Measurements from ENCODE around the gene MRPS7. TPM values are rescaled to one million over a fixed set of nuclear protein-coding genes. Genes with fewer than 3 reads are reported as not detected.
A peak's percentile ranks its signal among the peaks of the same experiment; 100 is the strongest.

MRPS7 gene
- total and polyA plus RNA-seq, 2 donors (not counting 1 experiment from before 2014, with no cell fraction given) = 44.2 to 51.5 TPM

DNA sequence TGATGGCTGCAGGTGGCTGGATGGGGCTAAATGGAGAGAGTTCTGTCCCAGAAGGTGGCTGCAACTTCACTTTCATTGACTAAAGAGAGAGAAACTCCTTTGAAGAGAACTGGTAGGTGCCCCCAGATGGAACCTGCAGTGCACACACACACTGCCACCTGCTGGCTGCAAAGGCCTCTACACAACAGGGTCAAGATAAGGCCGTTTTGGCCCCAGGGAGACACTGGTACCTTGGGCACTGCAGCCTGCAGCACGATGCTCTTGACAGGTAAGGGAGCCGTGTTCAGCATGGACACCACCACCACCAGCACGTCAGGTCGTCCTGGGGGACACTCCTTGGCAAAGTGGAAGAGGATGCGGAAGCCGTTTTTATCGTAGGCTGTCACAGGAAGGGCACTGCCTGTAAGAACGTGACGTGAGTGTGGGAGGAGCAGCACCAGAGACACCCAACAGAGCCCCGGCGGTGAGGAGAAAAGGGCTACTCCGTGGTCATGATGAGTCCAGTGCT lies 22.9 kb upstream of the MRPS7 start:
- Histone ChIP-seq H3K9ac (ENCODE audit: insufficient read depth, low read length) (no peak overlapping the region), H3K4me3 (replicated peaks in 1 of 4; ENCODE audit: control extremely low read depth in 1 of 4, insufficient read depth in 1 of 4, low read depth in 3 of 4, low read length in 4 of 4) (no peak overlapping the region), H3K27ac (ENCODE audit: insufficient read depth, low read length) (no peak overlapping the region), H4K20me1 (ENCODE audit: control insufficient read depth, extremely low read depth, insufficient read depth, low read length) (no peaks in the 10 kb centered on the region), H3K4me2 (ENCODE audit: extremely low read depth, insufficient read depth, low read length) (no peak overlapping the region), H3K79me2 (ENCODE audit: control insufficient read depth, insufficient read depth, low read length) (no peaks in the 10 kb centered on the region), H3K27me3 (ENCODE audit: control insufficient read depth, insufficient read depth, low read length) (no peaks in the 10 kb centered on the region), H3K9me3 (ENCODE audit: control insufficient read depth, insufficient read depth, low read depth, low read length) (no peaks in the 10 kb centered on the region), H2AFZ (ENCODE audit: low read length) (no peak overlapping the region), H3K4me1 (ENCODE audit: control insufficient read depth, extremely low read depth, insufficient read depth, low read length) (peaks cover 3% of the 10 kb centered on the region), H3K36me3 (ENCODE audit: control insufficient read depth, insufficient read depth, low read length) (peaks cover 44% of the 10 kb centered on the region)
- DNase-seq (ENCODE audit: low read depth in 2 of 2) = peak; percentile 58 to 72
- TF ChIP-seq, protein P1, sequence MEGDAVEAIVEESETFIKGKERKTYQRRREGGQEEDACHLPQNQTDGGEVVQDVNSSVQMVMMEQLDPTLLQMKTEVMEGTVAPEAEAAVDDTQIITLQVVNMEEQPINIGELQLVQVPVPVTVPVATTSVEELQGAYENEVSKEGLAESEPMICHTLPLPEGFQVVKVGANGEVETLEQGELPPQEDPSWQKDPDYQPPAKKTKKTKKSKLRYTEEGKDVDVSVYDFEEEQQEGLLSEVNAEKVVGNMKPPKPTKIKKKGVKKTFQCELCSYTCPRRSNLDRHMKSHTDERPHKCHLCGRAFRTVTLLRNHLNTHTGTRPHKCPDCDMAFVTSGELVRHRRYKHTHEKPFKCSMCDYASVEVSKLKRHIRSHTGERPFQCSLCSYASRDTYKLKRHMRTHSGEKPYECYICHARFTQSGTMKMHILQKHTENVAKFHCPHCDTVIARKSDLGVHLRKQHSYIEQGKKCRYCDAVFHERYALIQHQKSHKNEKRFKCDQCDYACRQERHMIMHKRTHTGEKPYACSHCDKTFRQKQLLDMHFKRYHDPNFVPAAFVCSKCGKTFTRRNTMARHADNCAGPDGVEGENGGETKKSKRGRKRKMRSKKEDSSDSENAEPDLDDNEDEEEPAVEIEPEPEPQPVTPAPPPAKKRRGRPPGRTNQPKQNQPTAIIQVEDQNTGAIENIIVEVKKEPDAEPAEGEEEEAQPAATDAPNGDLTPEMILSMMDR (conservative IDR thresholded peaks at IDR 0.05 in 1 of 2, IDR thresholded peaks at IDR 0.05 in 1 of 2; ENCODE audit: low read depth in 1 of 2, low read length in 2 of 2) = peak; percentile 68 to 89
- no peak for TF ChIP-seq EZH2 (IDR thresholded peaks at IDR 0.05; ENCODE audit: low read length, missing control alignments)

DNA sequence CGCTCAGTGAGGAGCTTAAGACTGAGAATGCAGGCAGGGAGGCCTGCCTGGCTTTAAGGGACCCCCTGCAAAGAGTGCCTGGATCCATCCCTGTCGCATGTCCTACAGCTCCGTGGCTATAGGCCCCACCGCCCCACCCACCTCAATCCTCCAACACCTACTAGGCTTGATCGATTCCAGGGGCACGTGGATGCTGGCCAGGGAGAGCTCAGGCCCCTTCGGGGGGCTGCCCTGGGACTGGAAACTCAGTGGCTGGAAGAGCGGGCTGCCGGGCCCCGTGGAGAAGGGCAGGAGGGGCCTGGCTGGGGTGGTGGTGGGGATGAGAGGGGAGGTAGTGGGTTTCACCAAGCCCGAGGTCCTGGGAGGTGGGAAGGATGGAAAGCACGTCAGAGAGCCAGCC lies 22.5 kb upstream of the MRPS7 start:
- H4K20me1 ChIP-seq (ENCODE audit: control insufficient read depth, extremely low read depth, insufficient read depth, low read length) = no peaks in the 10 kb centered on the region
- no peak overlapping the region for H3K4me2 ChIP-seq (ENCODE audit: extremely low read depth, insufficient read depth, low read length)
- no peak overlapping the region for H2AFZ ChIP-seq (ENCODE audit: low read length)
- DNase-seq (ENCODE audit: low read depth in 2 of 2) = no peak
- no peak overlapping the region for H3K4me3 ChIP-seq (replicated peaks in 1 of 4; ENCODE audit: control extremely low read depth in 1 of 4, insufficient read depth in 1 of 4, low read depth in 3 of 4, low read length in 4 of 4)
- TF ChIP-seq, protein P1 (conservative IDR thresholded peaks at IDR 0.05 in 1 of 2, IDR thresholded peaks at IDR 0.05 in 1 of 2; ENCODE audit: low read depth in 1 of 2, low read length in 2 of 2) = no peak
- no peak for TF ChIP-seq EZH2 (IDR thresholded peaks at IDR 0.05; ENCODE audit: low read length, missing control alignments)
- H3K9me3 ChIP-seq (ENCODE audit: control insufficient read depth, insufficient read depth, low read depth, low read length) = no peaks in the 10 kb centered on the region
- H3K36me3 ChIP-seq (ENCODE audit: control insufficient read depth, insufficient read depth, low read length) = peaks cover 44% of the 10 kb centered on the region
- H3K27ac ChIP-seq (ENCODE audit: insufficient read depth, low read length) = no peak overlapping the region
- H3K9ac ChIP-seq (ENCODE audit: insufficient read depth, low read length) = no peak overlapping the region
- peaks cover 3% of the 10 kb centered on the region for H3K4me1 ChIP-seq (ENCODE audit: control insufficient read depth, extremely low read depth, insufficient read depth, low read length)
- no peaks in the 10 kb centered on the region for H3K27me3 ChIP-seq (ENCODE audit: control insufficient read depth, insufficient read depth, low read length)
- H3K79me2 ChIP-seq (ENCODE audit: control insufficient read depth, insufficient read depth, low read length) = no peaks in the 10 kb centered on the region

DNA sequence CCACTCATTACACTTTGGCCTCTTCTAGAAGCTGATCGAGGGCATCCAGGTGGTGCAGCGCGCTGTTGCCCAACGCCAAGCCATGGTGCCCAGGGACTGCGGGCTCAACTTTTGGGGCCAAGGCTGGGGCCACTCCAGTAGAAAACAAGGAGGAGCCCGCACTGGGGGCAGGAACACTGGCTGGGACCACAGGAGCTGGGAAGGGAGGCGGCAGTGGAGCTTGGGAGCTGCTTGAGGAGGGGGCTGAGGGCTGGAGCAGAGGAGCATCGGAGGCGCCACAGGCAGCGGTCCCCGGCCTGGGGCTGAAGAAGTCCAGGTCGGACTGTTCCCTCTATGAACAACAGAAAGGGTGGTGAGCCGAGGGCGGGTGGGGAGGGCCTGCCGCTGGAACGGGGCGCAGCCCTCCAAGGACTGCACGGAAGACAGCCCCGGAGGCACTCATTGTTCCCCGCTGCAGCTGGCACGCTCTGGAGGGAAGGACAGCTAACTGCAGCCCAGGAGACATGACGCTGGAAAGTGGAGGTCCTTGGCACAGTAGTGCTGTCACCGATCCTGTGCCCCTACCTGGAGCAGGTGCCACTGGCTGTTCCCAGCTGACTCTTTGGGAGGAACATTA lies 21.8 kb upstream of the MRPS7 start:
- Histone ChIP-seq H3K79me2 (ENCODE audit: control insufficient read depth, insufficient read depth, low read length) (no peaks in the 10 kb centered on the region), H3K4me1 (ENCODE audit: control insufficient read depth, extremely low read depth, insufficient read depth, low read length) (peaks cover 3% of the 10 kb centered on the region), H3K4me2 (ENCODE audit: extremely low read depth, insufficient read depth, low read length) (no peak overlapping the region), H3K36me3 (ENCODE audit: control insufficient read depth, insufficient read depth, low read length) (peaks cover 45% of the 10 kb centered on the region), H3K27me3 (ENCODE audit: control insufficient read depth, insufficient read depth, low read length) (no peaks in the 10 kb centered on the region), H3K4me3 (replicated peaks in 1 of 4; ENCODE audit: control extremely low read depth in 1 of 4, insufficient read depth in 1 of 4, low read depth in 3 of 4, low read length in 4 of 4) (no peak overlapping the region), H3K9me3 (ENCODE audit: control insufficient read depth, insufficient read depth, low read depth, low read length) (no peaks in the 10 kb centered on the region), H3K27ac (ENCODE audit: insufficient read depth, low read length) (no peak overlapping the region), H3K9ac (ENCODE audit: insufficient read depth, low read length) (no peak overlapping the region), H2AFZ (ENCODE audit: low read length) (no peak overlapping the region), H4K20me1 (ENCODE audit: control insufficient read depth, extremely low read depth, insufficient read depth, low read length) (no peaks in the 10 kb centered on the region)
- DNase-seq (ENCODE audit: low read depth in 2 of 2) = no peak
- TF ChIP-seq, protein P1 (conservative IDR thresholded peaks at IDR 0.05 in 1 of 2, IDR thresholded peaks at IDR 0.05 in 1 of 2; ENCODE audit: low read depth in 1 of 2, low read length in 2 of 2) = no peak
- TF ChIP-seq EZH2 (IDR thresholded peaks at IDR 0.05; ENCODE audit: low read length, missing control alignments) = no peak

Measured in fibroblast of lung (primary cell).